Epidermal melanocyte (primary cell): ENCODE results near the gene PPM1H.

Source experiments
- DNase-seq: peaks from one replicate; pipeline ENCODE4 v3.0.0; 2011; ENCODE audit warnings: low spot score; ENCODE audit not compliant: insufficient read length

PPM1H gene

GRCh38 chr12:62716037-62716436 lies 218.9 kb downstream of the PPM1H start:
- no peak for DNase-seq

- DNase-seq: no peak
Observed at GRCh38 chr12:62714774-62715721, 219.9 kb downstream of the PPM1H start.

- DNase-seq: no peak
Observed at GRCh38 chr12:62714181-62714773, 220.7 kb downstream of the PPM1H start.

- DNase-seq: no peak
Observed at GRCh38 chr12:62713723-62714122, 221.2 kb downstream of the PPM1H start.

GRCh38 chr12:62712681-62713573 lies 222.0 kb downstream of the PPM1H start:
- DNase-seq: no peak

GRCh38 chr12:62711631-62712241 lies 223.2 kb downstream of the PPM1H start:
- DNase-seq: no peak

- DNase-seq: no peak
Observed at GRCh38 chr12:62709311-62709710, 225.6 kb downstream of the PPM1H start.

- DNase-seq: no peak
Observed at GRCh38 chr12:62707939-62708338, 227.0 kb downstream of the PPM1H start.

GRCh38 chr12:62705846-62706245 lies 229.1 kb downstream of the PPM1H start:
- DNase-seq: no peak

GRCh38 chr12:62703011-62703380 lies 232.0 kb downstream of the PPM1H start:
- no peak for DNase-seq

GRCh38 chr12:62701492-62701891 lies 233.5 kb downstream of the PPM1H start:
- DNase-seq: no peak

- no peak for DNase-seq
Observed at GRCh38 chr12:62700091-62700880, 234.7 kb downstream of the PPM1H start.

GRCh38 chr12:62698701-62699101 lies 236.2 kb downstream of the PPM1H start:
- DNase-seq: no peak

- no peak for DNase-seq
Observed at GRCh38 chr12:62697893-62698292, 237.1 kb downstream of the PPM1H start.

- no peak for DNase-seq
Observed at GRCh38 chr12:62695696-62696095, 239.3 kb downstream of the PPM1H start.

GRCh38 chr12:62694632-62695031 lies 240.3 kb downstream of the PPM1H start:
- no peak for DNase-seq

GRCh38 chr12:62694116-62694515 lies 240.8 kb downstream of the PPM1H start:
- no peak for DNase-seq

- no peak for DNase-seq
Observed at GRCh38 chr12:62693376-62694050, 241.4 kb downstream of the PPM1H start.

GRCh38 chr12:62692884-62693283 lies 242.1 kb downstream of the PPM1H start:
- no peak for DNase-seq

- DNase-seq: no peak
Observed at GRCh38 chr12:62691309-62691708, 243.6 kb downstream of the PPM1H start.
